Mesenteric fat pad (tissue), 1 donor: ENCODE measurements around the gene TFDP1. TPM values are rescaled to one million over a fixed set of nuclear protein-coding genes. Genes with fewer than 3 reads are reported as not detected.

Experiments
- DNase-seq: peaks from one replicate; pipeline ENCODE4 v3.0.0-alpha.2; 2020; ENCODE audit warnings: low spot score
- total RNA-seq: library from RNA; stranded (reverse); fragmentation: NEBNext Ultra II Directional; extraction: Animal tissue kit (Norgen Biotek cat#: 25700); gene quantifications from one replicate; pipeline ENCODE4 v1.2.1, GENCODE V29; 2021
- donor health status: DM: yes; HTN: yes; CAD: no.

TFDP1 gene
- total RNA-seq, 1 donor from 2014 or later = 66.4 TPM

DNA sequence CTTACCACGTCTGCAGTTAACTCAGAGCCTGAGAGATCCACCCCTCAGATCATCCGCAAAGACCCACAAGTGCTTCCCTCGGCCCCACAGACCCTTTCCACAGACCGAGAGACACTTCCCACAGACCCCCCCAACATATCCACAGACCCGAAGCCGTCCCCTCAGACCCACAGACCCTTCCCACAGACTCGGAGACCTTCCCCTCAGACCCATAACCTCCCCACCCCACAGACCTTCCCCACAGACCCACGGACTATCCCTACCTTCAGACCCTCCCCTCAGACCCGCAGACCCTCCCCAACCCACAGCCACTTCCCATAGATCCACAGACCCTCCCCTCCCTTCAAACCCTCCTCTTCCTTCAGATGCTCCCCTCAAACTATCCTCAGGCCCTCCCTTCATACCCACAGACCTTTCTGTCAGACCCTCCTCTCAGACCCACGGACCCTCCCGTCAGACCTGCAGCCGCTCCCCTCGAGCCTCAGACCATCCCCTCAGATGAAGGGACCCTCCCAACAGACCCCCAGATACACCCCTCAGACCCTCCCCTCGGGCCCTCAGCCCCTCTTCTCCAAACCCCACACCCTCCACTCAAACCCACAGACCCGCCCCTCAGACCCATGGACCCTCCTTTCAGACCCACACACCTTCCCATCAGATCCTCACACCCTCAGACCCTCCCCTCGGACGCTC, 20.1 kb upstream of the TFDP1 start:
- DNase-seq = peak; percentile 64

DNA sequence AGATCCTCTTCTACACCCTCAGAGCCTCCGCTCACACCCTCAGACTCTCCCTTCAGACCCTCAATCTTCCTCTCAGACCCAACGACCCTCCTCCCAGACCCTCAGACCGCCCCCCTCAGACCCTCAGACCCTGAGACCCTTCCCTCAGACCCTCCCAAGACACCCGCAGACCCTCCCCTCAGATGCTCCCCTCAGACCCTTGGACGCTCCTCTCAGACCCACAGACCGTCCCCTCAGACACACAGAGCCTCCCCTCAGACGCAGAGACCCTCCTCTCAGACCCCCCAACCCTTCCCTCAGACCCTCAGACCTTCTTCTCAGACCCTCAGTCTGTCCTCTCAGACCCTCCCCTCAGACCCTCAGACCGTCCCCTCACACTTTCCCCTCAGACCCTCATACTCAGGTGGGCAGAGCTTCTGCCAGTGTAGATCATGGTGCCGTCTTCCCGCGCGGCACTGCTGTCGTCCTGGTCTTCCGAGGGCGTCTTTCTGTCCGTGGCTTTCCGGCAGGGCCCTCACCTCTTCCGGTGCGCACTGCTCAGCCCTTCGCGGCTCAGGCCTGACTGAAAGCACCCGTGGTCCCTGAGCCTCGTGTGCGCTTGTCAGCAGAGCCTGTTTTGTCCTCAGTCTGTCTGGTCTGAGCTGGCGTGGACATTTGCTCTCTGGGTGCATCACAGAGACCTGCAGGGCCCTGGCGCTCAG, 18.9 kb upstream of the TFDP1 start:
- DNase-seq = no peak

DNA sequence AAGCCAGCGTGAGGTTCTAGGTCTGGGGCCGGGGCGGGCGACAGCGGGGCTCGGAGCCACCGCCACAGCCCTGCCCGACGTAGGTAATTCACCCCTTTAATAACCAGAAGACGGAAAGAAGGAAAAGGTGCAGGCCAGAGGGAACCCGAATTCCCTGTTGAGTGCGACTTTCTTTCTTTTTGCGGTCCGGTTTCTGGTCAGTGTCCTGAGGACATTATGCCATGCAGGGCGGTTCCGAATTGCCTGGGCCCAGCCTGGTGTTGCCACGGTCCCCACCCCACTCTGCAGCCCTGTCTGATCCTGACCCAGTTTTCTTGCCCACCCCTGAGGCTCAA, 18.4 kb upstream of the TFDP1 start:
- peak; percentile 62 for DNase-seq

DNA sequence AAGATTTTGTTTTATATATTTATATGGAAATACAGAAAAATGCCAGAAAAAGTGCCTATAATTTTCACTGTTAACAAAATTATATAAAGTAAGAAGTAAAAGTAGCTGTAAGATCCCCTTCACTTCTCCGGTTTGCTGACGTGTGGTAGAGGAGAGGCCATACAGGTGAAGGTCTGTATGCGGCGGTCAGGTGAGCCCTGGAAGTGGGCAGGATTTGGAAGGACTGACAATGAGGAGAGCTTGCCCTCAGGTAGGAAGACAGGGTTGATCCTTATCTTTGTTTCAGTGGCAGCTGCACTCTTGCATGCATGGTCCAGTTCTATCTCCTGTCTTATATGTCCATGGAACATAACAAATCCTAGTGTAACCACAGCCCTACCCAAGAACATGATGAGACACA, 16.9 kb upstream of the TFDP1 start:
- peak; percentile 20 for DNase-seq

DNA sequence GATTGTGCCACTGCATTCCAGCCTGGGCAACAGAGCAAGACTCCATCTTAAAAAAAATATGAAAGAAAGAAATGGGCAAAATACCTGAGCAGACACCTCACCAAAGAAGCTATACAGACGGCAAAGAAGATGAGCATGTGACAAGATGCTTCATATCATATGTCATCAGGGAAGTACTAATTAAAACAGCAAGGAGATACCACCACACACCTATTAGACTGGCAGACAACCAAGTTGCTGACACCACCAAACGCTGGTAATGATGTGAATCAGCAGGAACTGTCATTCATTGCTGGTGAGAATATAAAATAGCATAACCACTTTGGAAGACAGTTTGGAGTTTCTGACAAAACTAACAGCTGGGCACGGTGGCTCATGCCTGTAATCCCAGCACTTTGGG, 11.5 kb upstream of the TFDP1 start:
- no peak for DNase-seq

DNA sequence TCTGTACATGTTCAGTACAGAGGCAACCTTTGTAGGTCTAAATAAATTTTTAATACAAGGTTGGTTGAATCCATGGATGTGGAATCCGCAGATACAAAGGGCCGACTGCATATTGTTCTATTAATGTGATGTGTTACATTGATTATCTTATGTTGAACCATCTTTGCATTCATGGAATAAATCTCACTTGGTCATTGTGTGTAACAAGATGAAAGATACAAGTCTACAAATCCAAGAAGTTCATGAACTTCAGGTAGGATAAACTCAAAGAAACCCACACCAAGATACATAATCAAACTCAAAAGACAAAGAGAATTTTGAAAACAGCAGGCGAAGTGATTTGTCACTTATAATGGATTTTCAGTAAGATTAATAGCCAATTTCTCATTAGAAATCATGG, 8.0 kb upstream of the TFDP1 start:
- DNase-seq = no peak

DNA sequence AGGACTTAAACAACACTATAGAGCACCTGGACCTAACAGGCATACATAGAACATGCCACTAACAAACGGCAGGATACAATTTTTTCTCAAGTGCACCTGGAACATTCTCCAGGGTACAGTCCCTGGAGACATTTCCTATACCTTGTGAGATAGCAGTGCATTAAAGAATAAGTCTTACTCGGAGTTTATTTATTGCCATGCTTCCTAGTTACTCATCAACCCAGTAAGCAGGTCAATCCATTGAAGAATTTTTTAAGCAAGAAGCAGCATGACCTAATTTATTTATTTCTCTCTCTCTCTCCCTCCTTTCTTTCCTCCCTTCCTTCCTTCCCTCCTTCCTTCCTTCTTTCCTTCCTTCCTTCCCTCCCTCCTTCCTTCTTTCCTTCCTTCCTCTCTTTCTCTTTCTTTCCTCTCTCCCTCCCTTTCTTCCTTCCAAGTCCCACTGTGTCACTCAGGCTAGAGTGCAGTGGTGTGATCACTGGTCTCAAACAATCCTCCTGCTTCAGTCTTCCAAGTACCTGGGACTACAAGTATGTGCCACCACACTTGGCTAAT, 6.6 kb upstream of the TFDP1 start:
- no peak for DNase-seq

DNA sequence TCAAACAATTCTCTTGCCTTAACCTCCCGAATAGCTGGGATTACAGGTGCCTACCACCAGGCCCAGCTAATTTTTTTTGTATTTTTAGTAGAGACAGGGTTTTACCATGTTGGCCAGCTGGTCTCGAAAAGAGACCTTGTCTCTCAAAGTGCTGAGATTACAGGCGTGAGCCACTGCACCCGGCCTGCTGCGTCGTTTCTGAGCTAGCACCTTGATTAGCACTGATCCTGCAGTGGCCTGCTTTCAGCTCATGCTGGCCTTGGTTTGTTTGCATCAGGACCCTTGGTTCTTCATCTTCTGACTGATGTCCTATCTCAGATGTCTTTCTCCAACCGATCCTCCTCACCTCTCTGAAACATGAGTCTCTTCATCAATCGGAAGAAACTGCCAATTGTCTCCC, 4.9 kb upstream of the TFDP1 start:
- peak; percentile 55 for DNase-seq

DNA sequence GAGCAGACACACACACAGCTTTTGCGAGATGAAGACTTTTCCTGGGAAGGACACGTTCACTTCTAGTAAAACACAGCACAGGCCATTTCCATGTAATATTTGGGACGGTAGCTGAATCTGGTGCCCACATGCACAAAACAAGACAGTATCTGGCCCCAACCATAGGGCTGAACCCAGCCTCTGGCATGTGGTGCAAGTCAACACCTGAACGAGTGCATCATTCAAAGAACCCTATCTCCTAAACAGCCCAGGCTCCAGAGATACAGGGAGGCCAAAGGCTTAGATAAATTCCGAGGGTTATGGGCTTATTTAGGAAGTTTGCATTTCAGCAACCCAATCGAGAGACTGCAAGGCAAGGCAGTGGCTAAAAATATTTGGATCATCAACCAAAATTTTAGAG, 2.7 kb upstream of the TFDP1 start:
- no peak for DNase-seq

DNA sequence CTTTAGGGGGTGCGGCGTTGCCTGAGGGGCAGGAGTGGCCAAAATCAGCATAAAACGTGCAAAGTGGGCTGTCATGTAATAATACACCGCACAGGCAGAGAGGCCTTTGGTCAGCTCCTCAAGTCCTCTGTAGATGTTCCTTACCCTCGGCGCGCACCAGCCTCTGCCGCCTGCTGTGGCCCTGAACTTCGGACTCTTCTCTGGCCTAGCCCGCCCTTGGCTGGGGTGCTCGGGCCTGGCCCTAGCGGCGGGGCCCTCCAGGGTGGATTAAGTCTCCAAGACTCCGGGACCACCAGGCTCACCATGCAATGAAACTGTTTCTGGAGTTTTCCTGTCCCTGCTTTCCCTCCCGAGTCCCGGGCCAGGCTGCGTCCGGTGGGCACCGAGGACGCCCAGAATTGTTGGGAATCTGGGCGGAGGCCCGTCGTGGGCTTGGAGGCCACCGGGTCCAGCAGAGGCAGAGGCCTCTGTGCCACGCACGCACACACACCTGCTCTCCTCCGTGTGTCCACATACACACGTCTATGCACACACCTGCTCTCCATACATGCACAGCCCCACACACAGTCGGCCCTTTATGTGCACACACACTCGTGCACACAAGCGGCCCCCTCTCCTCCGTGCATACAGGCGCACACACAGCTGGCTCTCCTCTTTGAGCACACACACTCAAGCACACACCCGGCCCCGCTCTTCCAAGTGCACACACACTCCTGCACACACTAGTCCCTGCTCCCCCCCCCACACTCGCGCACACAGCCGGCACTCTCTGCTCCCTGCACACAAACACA, 1.5 kb upstream of the TFDP1 start:
- peak; percentile 83 for DNase-seq

DNA sequence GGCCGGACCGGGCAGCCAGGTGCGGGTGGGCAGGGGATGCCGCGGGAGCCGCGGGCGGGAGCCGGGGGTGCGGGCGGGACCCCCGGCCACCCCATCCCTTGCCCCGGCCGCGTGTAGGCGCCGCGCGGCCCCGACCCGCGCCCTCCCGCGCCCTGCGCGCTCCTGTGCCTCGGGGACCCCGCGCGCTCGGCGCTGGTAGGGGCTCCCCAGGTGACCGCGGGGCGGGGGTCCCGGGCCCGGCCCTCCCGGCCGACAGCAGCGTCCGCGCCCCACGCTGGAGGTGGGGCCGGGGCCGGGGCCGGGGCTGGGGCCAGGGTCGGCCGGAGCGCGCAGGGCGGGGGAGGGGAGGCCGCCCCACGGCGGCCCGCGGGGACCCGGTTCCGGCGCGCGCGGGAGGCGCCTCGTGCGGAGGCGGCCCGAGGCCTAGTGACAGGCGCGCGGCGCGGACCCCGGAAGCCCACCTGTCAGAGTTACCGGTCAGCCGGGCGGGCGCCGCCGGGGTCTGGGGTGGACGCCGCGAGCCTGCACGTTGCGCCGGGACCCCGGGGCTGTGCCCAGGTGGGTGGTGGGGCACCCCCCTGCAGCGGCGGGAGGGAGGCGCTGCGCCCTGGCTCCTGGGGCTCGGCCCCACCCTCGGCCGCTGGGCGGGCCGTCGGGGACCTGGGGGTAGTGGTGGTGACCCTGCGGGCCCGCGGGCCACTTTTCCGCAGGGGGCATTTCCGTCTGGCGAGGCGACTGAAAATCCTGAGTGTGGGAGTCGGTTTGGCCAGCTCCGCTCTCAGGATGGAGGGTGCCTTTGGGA, 518 bp downstream of the TFDP1 start:
- peak; percentile 82 for DNase-seq

DNA sequence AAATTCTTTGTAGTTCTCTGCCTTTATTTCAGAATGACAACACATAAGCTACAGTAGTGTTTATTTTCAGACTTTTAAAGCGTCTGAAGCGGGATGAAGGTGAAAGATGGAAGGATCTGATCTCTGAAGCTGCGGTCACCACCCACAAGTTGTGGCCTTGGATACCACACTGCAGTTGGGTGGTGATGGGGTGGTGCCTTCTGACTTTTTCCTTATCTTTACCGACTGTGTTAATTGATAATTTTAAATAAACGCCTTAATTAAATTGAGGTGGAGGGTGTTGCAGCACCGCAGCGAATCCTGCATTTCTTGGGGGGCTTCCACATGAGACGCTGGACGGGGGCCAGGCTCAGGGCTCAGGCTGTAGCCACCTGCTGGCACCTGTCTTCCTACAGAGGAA, 1.3 kb downstream of the TFDP1 start:
- peak; percentile 62 for DNase-seq

DNA sequence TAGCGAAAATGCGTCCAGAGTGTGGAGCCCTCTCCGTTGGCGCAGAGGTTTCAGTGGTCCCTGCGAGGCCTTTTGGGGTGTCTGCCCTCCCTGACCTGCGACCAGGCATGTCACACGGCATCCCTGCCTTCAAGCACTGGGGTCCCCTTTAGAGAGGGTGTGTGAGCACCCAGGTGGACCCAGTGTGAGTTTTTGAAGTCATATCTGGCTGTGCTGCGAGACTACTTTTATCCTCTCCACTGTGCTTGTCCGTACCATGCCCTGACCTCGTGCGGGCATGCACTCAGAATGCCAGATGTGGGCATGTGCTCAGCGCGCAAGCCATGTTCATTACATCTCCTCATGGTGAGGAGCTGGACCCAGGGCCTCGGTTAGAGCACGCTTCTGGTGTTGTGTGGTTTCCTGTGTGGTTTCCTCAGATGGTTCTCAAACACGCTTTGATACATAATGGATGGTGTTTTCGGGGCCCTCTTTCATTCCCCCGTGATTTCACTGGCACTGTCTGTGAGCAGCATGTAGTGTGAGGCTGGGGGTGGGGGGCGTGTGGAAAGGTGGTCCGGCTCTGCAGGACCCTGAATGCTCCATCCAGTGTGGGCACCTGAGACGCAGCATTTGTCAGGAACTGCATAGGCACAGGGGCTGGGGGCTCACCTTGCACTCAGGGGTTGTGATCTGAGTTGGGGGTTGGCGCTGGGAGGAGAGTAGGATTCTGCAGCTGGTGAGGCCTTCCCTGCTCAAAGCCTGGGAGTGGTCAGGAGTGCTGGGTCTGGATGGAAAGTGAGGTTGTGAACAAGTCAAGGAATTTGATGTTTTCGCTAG, 2.3 kb downstream of the TFDP1 start:
- peak; percentile 59 for DNase-seq

DNA sequence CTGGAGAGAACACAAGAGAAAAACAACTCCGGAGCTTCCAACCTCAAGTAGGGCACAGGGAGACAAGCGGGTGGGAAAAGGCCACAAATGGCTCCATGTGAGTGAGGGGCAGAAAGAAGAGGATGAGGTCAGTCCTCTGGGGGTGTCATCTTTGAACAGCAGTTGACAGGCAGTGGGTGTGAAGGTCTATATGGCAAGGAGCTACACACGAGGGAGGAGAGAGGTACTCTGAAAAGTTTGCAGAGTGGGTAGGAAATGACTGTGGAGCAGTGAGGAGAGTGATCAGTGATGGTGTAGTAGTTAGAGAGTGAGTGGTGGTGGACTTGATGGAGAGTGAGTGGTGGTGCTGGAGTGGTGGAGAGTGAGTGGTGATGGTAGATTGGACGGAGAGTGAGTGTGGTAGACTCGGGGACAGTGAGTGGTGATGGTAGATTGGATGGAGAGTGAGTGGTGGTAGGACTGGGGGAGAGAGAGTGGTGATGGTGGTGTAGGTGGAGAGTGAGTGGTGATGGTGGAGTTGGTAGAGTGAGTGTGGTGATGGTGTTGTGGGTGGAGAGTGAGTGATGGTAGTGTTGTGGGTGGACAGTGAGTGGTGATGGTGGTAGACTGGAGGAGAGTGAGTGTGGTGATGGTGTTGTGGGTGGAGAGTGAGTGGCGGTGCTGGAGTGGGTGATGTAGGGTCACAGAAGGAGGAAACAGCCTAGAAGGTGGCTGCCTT, 4.0 kb downstream of the TFDP1 start:
- peak; percentile 51 for DNase-seq

DNA sequence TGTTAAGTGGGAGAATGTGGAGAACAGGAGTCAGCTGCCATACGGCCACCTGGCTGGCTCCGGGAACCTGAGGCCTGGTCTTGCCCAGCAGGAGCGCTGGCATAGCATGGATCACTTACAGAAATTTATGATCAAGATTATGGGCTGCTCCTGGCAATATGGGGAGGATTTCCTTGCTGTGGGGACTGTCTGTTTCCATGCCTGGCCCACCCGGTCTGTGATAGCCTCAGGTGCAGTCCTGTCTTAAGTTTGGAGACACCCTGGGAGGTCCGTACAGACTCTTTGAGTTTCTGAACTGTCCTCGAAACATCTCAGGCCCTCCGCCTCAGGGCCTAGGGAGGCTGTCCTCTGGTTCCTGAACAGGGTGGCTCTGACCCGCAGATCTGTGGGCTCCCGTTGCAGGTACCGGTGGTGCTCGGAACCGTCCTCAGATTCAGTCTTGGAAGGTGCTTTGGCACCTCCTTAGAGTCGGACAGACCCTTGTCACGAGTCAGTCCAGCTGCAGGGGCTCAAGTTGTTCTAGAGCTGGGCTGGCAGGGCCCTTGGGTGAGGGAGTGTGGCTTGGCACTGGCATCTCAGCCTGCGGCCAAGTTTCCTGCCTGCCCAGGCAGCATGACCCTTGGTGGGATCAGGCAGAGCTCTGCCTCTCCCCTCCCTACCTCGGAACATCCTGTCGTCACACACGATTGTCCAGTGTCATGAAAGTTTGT, 4.9 kb downstream of the TFDP1 start:
- peak; percentile 79 for DNase-seq

DNA sequence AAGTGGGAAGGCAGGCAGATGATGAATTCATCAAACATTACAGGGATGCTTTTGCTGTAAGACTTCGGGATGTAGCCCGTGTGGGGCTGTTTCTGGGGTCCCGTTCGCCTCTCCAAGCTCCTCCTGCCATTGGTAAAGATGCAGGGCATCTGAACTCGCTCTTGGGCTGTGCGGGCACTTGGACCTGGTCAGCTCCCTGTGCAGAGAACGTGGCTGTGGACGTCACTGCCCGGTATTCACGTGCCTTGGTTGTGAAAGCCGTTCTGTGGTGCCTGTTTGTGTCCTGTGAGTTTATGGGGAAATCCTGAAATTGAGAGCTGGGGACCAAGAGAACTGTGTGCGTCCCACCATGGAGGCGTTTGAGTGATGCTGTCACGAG, 5.4 kb downstream of the TFDP1 start:
- no peak for DNase-seq

DNA sequence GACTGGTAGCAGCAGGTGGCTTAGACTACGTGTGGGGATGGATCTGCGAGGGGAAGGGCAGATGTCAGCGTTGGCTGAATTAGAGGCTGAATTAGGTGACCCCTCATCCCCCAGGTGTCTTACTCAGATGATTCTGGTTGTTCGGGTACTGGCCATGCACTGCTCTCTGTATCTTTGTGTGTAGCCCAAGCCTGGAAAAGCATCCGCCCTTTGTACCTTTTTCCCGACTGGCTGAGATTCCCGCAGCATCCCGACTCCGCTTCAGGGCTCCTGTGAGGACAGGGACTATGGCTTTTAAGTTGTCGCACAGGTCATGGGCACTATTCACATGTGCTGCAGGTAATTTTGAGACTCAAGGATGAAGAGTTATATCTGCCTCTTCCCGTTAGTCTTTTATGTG, 7.2 kb downstream of the TFDP1 start:
- DNase-seq = peak; percentile 64

DNA sequence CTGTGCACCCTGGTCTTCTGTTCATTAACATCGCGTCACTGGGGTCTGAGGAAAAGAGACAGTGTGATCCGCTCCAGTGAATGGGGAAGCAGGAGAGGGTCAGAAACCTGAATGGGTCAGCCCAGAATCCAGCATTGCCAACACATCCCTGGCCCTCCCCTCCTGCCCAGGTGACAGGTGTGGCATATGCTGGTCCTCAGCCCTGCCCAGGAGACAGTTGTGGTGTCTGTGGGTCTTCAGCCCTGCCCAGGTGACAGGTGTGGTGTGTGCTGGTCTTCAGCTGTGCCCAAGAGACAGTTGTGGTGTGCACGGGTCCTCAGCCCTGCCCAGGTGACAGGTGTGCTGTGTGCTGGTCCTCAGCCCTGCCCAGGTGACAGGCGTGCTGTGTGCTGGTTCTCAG, 8.0 kb downstream of the TFDP1 start:
- peak; percentile 64 for DNase-seq
